Measurements from ENCODE around the gene LRFN5. TPM values are rescaled to one million over a fixed set of nuclear protein-coding genes. Genes with fewer than 3 reads are reported as not detected.

The LRFN5 gene
- total and polyA plus RNA-seq, 2 experiments from 2014 or later, result 1.9 to 6.8 TPM

GRCh38 chr14:41654196-41654595 lies 47.5 kb downstream of the LRFN5 start:
- Mint-ChIP-seq H3K27me3 (ENCODE audit: insufficient read depth, low read depth, poor library complexity) (no peaks in the 10 kb centered on the region), H3K4me1 (no peaks in the 10 kb centered on the region), H3K36me3 (ENCODE audit: low read depth) (no peaks in the 10 kb centered on the region), H3K27ac (no peak overlapping the region), H3K4me3 (no peak overlapping the region), H3K9me3 (peaks cover 3% of the 10 kb centered on the region; the same call in 1 of the 3 replicates)
- H3K79me2 ChIP-seq (replicated peaks; ENCODE audit: insufficient read depth), result no peaks in the 10 kb centered on the region
- no peaks in the 10 kb centered on the region for H3K36me3 ChIP-seq (ENCODE audit: insufficient read depth)
- no peaks in the 10 kb centered on the region for H3K27me3 ChIP-seq (ENCODE audit: insufficient read depth)
- H3K4me3 ChIP-seq, result no peak overlapping the region
- H3K27ac ChIP-seq (ENCODE audit: low read depth), result no peak overlapping the region
- no peaks in the 10 kb centered on the region for H3F3A ChIP-seq (replicated peaks; ENCODE audit: low read depth)
- no peak overlapping the region for H3K4me2 ChIP-seq
- DNase-seq (ENCODE audit: low spot score), result no peak
- H3K9me2 ChIP-seq (ENCODE audit: insufficient read depth), result no peaks in the 10 kb centered on the region
- TF ChIP-seq POLR2AphosphoS5 (IDR thresholded peaks at IDR 0.05; ENCODE audit: low read depth) (no peak), CTCF (conservative IDR thresholded peaks at IDR 0.05; ENCODE audit: low read depth in 2 of 2) (no peak), ETS1 (IDR thresholded peaks at IDR 0.05) (no peak), REST (IDR thresholded peaks at IDR 0.05; ENCODE audit: unreplicated experiment) (no peak), NANOG (IDR thresholded peaks at IDR 0.05; ENCODE audit: borderline replicate concordance) (no peak), ZNF114 (CRISPR knock-in tag; IDR thresholded peaks at IDR 0.05) (no peak)
- no peaks in the 10 kb centered on the region for H4K20me1 ChIP-seq (replicated peaks; ENCODE audit: insufficient read depth)
- no peak for ATAC-seq
- no peak overlapping the region for H2AFZ ChIP-seq
- no peaks in the 10 kb centered on the region for H3K4me1 ChIP-seq (ENCODE audit: insufficient read depth)

- DNase-seq (ENCODE audit: low spot score) (no peak), ATAC-seq (no peak)
- Mint-ChIP-seq H3K27ac (no peak overlapping the region), H3K36me3 (ENCODE audit: low read depth) (no peaks in the 10 kb centered on the region), H3K9me3 (peaks cover 3% of the 10 kb centered on the region; the same call in 1 of the 3 replicates), H3K4me1 (peaks cover 3% of the 10 kb centered on the region; the same call in 2 of the 3 replicates), H3K4me3 (no peak overlapping the region), H3K27me3 (ENCODE audit: insufficient read depth, low read depth, poor library complexity) (no peaks in the 10 kb centered on the region)
- no peaks in the 10 kb centered on the region for H3K9me2 ChIP-seq (ENCODE audit: insufficient read depth)
- H2AFZ ChIP-seq, result no peak overlapping the region
- H3F3A ChIP-seq (replicated peaks; ENCODE audit: low read depth), result no peaks in the 10 kb centered on the region
- no peak overlapping the region for H3K27ac ChIP-seq (ENCODE audit: low read depth)
- H3K4me2 ChIP-seq, result no peak overlapping the region
- no peak overlapping the region for H3K4me3 ChIP-seq
- H3K79me2 ChIP-seq (replicated peaks; ENCODE audit: insufficient read depth), result no peaks in the 10 kb centered on the region
- H4K20me1 ChIP-seq (replicated peaks; ENCODE audit: insufficient read depth), result no peaks in the 10 kb centered on the region
- H3K27me3 ChIP-seq (ENCODE audit: insufficient read depth), result no peaks in the 10 kb centered on the region
- no peaks in the 10 kb centered on the region for H3K4me1 ChIP-seq (ENCODE audit: insufficient read depth)
- H3K36me3 ChIP-seq (ENCODE audit: insufficient read depth), result no peaks in the 10 kb centered on the region
- no peak for TF ChIP-seq ZNF462 (CRISPR knock-in tag; IDR thresholded peaks at IDR 0.05)
Measured at GRCh38 chr14:41662780-41663472, 56.2 kb downstream of the LRFN5 start.

All from GM23338 (cell line).